ENCODE data around the gene RPL37.
"Not testable (repeated sequence)": the region's sequence is repeated elsewhere in the genome, so short reads cannot be mapped to it uniquely, and the experiment has no call there.

RPL37 gene

DNA sequence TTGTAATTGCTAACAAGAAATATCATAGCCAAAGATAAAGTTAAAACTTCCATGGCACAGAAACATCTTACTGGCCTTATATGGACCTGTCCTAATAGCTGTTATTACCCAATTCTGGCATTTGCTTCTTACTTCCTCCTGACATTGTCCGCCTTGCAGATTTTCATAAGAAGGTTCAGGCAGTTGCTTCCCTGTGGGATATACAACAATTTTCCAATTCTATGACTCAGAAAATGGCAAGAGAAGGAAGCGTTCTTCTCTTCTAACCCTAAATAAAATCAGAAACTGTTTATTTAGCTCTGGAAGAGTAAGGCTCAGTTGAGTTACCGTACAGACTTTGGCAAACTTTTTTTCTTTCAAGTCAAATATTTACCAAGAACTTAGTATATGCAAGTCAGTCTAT is 38.5 kb downstream of the RPL37 start:
- no peak for DNase-seq (ENCODE audit: low spot score)

DNA sequence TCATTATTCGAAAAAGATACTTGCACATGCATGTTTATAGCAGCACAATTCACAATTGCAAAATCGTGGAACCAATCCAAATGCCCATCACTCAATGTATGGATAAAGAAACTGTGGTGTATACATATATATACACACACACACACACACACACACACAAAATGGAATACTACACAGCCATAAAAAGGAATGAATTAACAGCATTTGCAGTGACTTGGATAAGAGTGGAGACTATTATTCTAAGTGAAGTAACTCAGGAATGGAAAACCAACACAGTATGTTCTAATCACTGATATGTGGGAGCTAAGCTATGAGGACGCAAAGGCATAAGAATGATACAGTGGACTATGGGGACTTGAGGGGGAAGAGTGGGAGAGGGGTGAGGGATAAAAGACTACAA is 40.1 kb downstream of the RPL37 start:
- not testable (repeated sequence) for DNase-seq (ENCODE audit: low spot score)

DNA sequence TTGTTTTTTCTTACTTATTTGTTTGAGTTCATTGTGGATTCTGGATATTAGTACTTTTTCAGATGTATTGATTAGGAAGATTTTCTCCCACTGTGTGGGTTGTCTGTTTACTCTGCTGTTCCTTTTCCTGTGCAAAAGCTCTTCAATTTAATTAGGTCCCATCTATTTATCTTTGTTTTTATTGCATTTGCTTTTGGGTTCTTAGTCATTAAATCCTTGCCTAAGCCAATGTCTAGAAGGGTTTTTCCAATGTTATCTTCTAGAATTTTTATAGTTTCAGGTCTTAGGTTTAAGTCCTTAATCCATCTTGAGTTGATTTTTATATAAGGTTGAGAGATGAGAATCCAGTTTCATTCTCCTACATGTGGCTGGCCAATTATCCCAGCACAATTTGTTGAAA is 40.7 kb downstream of the RPL37 start:
- DNase-seq (ENCODE audit: low spot score), result not testable (repeated sequence)

DNA sequence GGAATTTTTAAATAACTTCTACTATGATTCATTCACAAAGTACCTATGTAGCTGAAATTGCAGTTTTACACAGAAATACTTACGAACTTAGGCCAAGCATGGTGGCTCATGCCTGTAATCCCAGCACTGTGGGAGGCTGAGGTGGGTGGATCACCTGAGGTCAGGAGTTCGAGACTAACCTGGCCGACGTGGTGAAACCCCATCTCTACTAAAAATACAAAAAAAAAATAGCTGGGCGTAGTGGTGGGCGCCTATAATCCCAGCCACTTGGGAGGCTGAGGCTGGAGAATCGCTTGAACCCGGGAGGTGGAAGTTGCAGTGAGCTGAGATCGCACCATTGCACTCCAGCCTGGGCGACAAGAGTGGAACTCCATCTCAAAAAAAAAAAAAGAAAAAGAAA is 42.3 kb downstream of the RPL37 start:
- DNase-seq (ENCODE audit: low spot score), result not testable (repeated sequence)

DNA sequence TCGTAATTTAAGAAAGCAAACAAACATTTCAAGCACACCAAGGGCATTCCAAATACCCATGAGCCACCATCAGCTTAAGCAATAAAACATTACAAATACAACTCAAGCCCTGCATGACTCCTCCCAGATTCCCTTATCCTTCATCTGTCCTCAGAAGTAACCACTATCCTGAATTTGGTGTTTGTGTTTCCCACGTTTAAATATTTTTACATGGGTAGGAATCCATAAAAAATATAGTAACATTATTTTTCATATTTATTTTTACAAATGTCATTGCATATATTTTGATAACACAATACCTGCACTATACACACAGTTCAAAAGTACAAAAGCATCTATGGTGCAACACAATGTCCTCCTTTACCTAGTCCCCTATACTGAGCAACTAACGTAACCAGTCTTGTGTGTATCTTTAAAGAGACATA is 43.3 kb downstream of the RPL37 start:
- DNase-seq (ENCODE audit: low spot score), result no peak

DNA sequence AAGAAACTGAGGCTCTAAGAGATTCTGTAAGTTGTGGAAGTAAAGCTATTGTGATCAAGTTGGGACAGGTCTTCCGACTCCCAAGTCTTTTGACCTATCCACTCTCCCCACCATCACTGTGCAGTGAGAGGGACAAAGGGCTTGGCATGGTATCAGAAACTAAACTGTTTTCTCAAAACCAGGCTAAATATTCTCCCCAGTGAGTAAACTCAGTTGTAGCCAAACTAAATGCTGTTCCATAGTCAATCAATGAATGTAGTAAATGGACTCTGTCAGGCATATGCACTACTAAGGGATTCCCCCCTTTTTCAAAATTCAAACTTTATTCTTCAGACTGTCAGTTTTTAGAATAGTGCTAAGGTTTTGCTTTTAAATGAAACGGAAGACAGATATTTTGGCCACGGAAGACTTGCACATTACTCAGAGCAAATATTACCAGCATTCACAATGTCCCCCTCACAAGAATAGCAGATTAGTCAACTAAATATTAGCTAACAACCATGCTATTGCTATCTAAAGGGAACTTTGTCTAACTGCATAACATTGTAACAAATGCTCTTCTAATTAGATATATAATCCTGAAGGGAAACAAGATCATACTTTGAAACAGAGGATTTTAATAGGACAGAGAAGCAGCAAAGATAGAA is 44.0 kb downstream of the RPL37 start:
- no peak for DNase-seq (ENCODE audit: low spot score)

DNA sequence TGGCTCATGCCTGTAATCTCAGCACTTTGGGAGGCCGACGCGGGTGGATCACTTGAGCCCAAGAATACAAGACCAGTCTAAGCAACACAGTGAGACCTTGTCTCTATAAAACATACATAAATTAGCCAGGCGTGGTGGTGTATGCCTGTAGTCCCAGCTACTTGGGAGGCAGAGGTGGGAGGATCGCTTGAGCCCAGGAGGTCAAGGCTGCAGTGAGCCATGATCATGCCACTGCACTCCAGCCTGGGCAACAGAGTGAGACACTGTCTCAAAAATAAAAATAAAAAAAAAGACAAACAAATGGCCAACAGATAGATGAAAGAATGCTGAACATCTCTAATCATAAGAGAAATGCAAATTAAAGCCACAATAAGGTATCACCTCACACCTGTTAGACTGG is 46.1 kb downstream of the RPL37 start:
- DNase-seq (ENCODE audit: low spot score), result not testable (repeated sequence)

DNA sequence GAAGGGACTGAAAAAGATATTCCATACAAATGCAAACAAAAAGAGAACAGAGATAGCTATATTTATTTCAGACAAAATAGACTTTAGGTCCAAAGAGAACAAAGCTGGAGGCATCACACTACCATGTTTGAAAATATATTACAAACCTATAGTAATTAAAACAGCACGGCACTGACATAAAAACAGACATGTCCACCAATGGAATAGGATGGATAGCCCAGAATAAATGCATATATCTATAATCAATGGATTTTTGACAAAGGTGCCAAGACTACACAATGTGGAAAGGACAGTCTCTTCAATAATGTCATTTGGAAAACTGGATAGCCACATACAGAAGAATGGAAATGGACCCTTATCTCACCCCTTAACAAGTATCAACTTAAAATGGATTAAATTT is 47.0 kb downstream of the RPL37 start:
- DNase-seq (ENCODE audit: low spot score), result no peak

DNA sequence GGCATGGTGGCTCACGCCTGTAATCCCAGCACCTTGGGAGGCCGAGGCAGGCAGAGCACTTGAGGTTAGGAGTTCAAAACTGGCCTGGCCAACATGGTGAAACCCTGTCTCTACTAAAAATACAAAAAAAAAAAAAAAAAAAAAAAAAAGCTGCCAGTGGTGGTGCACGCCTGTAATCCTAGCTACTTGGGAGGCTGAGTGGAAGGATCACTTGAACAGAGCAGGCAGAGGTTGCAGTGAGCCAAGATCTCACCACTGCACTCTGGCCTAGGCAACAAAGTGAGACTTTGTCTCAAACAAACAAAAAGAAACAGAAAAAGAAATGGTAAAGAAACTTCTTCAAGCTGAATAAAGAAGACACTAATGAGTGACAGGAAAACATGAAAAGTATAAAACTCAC is 48.4 kb downstream of the RPL37 start:
- not testable (repeated sequence) for DNase-seq (ENCODE audit: low spot score)

DNA sequence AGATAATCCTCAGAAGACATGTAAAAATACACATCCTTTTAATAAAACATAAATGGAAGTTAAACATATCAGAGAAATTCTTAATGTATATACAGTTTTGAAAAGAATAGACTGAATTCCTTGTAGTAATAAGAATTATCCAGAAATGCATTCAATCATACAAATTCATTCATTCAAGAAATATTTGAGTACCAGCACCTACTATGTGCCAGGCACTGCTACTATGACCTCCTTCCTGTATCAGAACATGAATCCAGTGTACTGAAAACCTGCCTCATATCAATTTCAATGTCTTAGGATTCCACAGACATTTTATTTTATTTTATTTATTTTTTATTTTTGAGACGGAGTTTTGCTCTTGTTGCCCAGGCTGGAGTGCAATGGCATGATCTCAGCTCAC is 50.1 kb downstream of the RPL37 start:
- no peak for DNase-seq (ENCODE audit: low spot score)

DNA sequence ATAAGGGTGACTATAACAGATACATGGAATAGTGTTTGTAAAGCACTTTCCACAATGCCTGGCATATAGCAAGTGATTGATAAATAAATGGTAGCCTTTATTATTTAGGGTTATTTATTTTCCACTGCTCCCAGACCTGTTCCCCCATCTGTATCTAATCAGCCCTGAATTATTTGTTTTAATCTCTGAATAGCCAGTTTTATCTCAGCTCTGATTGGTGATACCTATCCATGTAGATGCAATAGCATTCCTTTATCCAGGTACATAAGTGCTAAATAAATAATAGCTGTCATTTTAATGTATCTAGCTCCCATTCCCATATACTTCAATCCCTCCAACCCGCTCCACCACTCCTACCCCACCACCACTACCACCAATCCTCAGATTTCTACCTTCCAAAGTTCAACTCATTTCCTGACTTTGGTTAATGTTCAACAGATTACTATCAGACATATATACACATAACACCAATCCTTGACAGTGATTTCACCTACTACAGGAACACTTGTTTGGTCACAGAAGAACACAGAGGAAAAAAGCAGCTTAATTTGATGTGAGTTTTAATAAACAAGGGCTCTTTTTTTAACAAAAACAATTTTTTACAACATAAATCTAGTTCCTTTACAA is 50.9 kb downstream of the RPL37 start:
- no peak for DNase-seq (ENCODE audit: low spot score)

DNA sequence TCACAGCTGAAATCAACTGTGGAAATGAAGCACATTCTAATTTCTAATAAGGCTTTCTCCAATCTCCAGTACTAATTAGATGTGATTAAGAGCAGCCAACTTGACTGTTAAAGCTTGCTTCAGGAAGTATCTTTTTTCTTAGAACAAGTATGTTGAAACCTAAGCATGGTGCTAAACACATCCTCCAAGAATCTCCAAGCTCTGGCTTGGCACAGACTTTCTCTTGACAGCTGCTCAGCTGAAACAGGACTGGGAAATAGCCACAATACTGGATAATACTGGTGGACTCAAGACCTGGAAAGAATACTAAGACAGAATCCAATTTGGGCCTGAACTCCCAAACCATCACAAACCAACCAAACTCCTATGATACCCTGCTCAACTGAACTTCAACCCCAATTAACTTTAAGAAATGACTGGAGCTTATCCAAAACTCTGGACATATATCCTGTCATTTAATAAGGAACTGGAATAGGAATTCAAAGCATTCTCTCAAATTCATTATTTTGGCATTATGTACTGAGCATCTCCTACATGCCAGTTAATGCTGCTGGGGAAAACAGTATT is 53.1 kb downstream of the RPL37 start:
- DNase-seq (ENCODE audit: low spot score), result no peak

DNA sequence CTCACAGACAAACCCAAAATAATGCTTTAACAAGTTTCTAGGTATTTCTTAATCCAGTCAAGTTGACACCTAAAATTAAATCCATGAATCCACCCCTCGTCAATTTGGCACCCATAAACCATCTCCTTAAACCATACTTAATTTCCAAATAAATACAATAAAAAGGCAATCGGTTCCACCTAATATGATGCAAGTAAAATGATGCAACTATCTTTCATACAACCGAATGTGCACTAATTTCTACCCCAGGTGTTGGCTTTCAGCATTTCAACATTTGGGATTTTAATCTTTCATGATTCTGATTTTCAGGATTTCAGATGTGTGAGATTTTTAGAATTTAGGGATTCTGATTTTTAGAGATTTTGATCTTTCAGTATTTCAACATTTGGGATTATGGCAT is 54.2 kb downstream of the RPL37 start:
- DNase-seq (ENCODE audit: low spot score), result no peak

DNA sequence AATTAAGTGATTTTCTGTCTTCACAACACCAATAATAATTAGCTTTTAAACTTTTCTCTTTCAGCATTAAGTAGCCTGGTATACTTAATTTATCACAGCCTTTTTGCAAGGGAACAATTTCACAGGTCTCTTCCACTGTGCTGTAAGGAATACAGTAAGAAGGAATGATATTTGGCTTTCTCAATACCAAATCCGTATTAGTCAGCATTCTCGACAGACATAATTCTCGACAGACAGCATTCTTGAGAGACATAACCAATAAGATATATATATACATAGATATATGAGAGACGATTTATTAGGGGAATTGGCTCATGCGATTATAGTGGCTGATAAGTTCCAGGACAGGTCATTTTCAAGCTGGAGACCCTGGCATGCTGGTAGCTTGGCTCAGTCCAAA is 54.8 kb downstream of the RPL37 start:
- no peak for DNase-seq (ENCODE audit: low spot score)

DNA sequence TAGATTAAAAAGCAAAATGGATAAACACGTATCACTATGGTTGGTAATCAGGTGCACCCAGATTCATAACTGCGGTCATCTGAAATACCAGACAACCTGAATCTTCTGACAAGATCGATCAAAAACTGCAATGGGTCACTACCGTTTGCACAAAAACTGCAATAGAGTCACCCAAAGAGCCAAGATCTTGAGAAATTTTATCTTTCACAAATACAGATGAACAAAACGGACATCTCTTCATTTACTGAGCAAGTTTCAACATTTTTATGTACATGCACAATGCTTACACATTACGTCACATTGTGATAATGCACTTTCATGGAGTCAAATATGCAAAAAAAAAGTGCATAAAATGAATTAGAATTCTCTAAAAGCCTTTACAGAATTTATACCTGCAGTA is 55.5 kb downstream of the RPL37 start:
- DNase-seq (ENCODE audit: low spot score), result no peak

DNA sequence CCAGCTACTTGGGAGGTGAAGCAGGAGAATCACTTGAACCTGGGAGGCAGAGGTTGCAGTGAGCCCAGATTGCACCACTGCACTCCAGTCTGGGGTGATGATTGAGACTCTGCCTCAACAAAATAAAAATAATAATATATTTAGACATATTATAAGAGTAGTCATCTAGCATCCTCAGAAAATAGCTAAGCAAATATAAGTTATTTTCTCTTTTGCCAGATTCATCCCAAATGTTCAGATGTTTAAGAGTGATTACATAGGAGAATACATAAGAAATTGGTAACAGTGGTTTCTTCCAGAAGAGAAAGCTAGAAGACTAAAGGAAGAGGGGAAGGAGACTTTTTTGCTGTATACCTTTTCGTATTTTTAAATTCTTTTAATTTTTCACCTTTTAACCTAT is 56.9 kb downstream of the RPL37 start:
- DNase-seq (ENCODE audit: low spot score), result no peak

DNA sequence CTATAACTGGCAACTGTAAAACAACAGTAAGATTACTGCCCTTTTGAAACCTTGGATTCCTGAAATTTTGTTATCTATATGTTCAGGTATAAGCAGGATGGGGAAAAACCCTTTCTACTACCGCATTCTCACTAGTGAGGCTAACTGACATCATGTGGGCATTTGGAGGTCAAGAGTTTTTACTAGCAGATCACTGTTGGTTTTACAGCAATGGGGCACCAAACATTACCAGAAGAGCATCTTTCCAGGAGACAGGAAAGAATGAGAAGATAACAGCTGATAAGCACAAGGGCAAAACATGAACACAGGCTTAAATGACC is 58.4 kb downstream of the RPL37 start:
- no peak for DNase-seq (ENCODE audit: low spot score)

DNA sequence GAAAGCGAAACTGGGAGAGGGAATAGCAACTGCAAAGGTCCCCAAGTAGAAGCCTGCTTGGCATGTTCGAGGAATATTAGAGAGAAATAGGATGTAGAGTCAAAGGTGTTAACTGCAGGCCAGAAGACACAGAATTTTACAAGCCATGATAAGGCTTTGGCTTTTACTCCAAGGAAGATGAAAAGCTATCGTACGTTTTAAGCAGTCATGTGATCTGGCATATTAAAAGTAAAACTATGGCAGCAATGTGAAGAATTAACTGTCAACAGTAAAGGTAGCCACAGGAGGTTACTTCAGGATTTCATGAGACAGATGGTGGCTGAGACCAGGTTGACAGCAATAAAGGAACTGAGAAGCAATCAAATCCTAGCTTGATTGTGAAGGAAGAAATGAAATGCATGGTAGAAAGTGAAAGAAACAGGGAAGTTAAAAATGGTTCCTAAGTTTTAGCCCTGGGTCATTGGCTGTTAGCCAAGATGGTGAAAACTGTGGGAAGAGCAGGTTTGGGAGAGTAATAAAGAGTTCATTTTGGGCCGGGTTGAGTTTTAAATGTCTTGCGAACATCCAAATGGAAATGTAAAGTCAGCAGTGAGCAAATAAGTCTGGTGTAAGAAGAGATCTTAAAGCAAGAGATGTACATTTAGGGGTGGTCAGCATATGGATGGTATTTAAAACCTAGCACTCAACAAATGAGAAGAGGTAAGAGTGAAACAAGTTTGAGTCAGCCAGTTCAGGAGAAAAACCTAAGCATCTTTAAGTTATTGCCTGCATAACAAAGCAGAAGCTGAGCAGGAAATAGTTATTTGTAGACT is 59.0 kb downstream of the RPL37 start:
- no peak for DNase-seq (ENCODE audit: low spot score)
